Islet of Langerhans (tissue), 1 donor: ENCODE data around the gene EXOC7.

Experiments used
- FAIRE-seq: peaks from one replicate; lab custom pipeline; 2011; peaks lifted over from hg19 to GRCh38; lab: Jason Lieb, UNC

The EXOC7 gene

GRCh38 chr17:76036497-76037261 lies 66.9 kb downstream of the EXOC7 start:
- FAIRE-seq, result no peak

- no peak for FAIRE-seq
Measured at GRCh38 chr17:76034428-76035350, 68.9 kb downstream of the EXOC7 start.

- FAIRE-seq, result no peak
Measured at GRCh38 chr17:76033139-76033538, 70.4 kb downstream of the EXOC7 start.

- no peak for FAIRE-seq
Measured at GRCh38 chr17:76032780-76033108, 70.8 kb downstream of the EXOC7 start.

GRCh38 chr17:76032073-76032779 lies 71.4 kb downstream of the EXOC7 start:
- FAIRE-seq, result no peak
